Mesothelial cell of epicardium (in vitro differentiated cells): ENCODE measurements around the gene CTSD. TPM values are rescaled to one million over a fixed set of nuclear protein-coding genes. Genes with fewer than 3 reads are reported as not detected.
A peak's percentile ranks its signal among the peaks of the same experiment; 100 is the strongest.

ENCODE experiments used
- DNase-seq, 2 experiments: peaks; one replicate each; pipeline ENCODE4 v3.0.0; 2021; ENCODE audit warnings: low spot score in 2 of 2; ENCODE audit not compliant: unreplicated experiment in 2 of 2
- H3K27ac Mint-ChIP-seq: 2 replicates; pipeline ENCODE4 v1.8.0; 2021; ENCODE audit warnings: mixed read lengths
- H3K27me3 Mint-ChIP-seq: 2 replicates; pipeline ENCODE4 v1.8.0; 2021; ENCODE audit warnings: low read depth, mixed read lengths
- H3K36me3 Mint-ChIP-seq: 2 replicates; pipeline ENCODE4 v1.8.0; 2021; ENCODE audit warnings: mixed read lengths
- H3K4me1 Mint-ChIP-seq: 2 replicates; pipeline ENCODE4 v1.8.0; 2021; ENCODE audit warnings: mixed read lengths
- H3K4me3 Mint-ChIP-seq: 2 replicates; pipeline ENCODE4 v1.8.0; 2021; ENCODE audit warnings: mild to moderate bottlenecking, moderate library complexity, mixed read lengths
- H3K9me3 Mint-ChIP-seq: 2 replicates; pipeline ENCODE4 v1.8.0; 2021; ENCODE audit warnings: mixed read lengths
- total RNA-seq: library from RNA; stranded (reverse); gene quantifications from 3 replicates; pipeline ENCODE4 v1.2.1, GENCODE V29; 2021
- TF ChIP-seq, protein P1 (sequence below): fragments of 200-600 bp; sonication (generic); IDR thresholded peaks from one replicate; pipeline ENCODE4 v1.5.0; 2021; ENCODE audit warnings: antibody characterized with exemption; ENCODE audit not compliant: unreplicated experiment

CTSD gene
- total RNA-seq, 1 donor from 2014 or later = 139 TPM

DNA sequence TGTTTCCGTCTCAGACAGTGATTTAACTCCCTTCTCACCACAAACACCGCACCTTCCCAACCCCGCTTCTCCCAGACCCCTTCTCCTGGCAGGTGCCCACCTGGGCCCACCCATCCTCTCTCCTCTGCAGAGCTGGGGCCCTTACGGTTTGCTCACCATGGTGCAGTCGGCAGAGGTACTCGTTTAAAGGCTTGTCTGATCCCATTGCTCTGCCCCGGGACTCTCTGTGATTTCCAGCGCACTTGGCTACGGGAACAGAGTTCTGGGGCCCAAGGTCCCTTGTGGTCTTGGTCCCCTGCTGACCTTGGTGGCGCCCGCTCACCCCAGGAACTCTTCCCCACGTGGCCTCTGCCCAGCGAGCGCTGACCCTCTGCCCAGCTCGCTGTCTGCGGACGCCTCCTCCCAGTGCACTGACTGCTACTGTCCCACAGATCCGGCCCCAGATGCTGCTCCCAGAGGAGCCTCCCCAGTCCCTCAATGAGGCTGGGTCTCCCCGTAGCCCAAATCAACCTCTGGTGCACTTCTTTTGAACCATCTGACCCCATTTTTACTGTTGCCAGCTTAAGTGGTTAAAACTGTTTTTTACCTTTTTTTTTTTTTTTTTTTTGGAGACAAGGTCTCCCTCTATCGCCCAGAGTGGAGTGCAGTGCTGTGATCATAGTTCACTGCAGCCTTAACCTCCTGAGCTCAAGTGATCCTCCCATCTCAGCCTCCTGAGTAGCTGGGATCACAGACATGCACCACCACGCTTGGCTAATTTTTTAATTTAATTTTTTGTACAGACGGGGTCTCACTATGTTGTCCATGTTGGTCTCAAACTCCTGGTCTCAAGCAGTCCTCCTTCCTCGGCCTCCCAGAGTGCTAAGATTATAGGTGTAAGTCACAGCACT lies 21.3 kb upstream of the CTSD start:
- H3K27ac Mint-ChIP-seq = no peak overlapping the region
- DNase-seq = no peak
- H3K36me3 Mint-ChIP-seq = no peaks in the 10 kb centered on the region
- H3K4me3 Mint-ChIP-seq = no peak overlapping the region
- TF ChIP-seq, protein P1, sequence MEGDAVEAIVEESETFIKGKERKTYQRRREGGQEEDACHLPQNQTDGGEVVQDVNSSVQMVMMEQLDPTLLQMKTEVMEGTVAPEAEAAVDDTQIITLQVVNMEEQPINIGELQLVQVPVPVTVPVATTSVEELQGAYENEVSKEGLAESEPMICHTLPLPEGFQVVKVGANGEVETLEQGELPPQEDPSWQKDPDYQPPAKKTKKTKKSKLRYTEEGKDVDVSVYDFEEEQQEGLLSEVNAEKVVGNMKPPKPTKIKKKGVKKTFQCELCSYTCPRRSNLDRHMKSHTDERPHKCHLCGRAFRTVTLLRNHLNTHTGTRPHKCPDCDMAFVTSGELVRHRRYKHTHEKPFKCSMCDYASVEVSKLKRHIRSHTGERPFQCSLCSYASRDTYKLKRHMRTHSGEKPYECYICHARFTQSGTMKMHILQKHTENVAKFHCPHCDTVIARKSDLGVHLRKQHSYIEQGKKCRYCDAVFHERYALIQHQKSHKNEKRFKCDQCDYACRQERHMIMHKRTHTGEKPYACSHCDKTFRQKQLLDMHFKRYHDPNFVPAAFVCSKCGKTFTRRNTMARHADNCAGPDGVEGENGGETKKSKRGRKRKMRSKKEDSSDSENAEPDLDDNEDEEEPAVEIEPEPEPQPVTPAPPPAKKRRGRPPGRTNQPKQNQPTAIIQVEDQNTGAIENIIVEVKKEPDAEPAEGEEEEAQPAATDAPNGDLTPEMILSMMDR = no peak
- peaks cover 21% of the 10 kb centered on the region for H3K27me3 Mint-ChIP-seq
- no peaks in the 10 kb centered on the region for H3K4me1 Mint-ChIP-seq
- peaks cover 18% of the 10 kb centered on the region for H3K9me3 Mint-ChIP-seq

DNA sequence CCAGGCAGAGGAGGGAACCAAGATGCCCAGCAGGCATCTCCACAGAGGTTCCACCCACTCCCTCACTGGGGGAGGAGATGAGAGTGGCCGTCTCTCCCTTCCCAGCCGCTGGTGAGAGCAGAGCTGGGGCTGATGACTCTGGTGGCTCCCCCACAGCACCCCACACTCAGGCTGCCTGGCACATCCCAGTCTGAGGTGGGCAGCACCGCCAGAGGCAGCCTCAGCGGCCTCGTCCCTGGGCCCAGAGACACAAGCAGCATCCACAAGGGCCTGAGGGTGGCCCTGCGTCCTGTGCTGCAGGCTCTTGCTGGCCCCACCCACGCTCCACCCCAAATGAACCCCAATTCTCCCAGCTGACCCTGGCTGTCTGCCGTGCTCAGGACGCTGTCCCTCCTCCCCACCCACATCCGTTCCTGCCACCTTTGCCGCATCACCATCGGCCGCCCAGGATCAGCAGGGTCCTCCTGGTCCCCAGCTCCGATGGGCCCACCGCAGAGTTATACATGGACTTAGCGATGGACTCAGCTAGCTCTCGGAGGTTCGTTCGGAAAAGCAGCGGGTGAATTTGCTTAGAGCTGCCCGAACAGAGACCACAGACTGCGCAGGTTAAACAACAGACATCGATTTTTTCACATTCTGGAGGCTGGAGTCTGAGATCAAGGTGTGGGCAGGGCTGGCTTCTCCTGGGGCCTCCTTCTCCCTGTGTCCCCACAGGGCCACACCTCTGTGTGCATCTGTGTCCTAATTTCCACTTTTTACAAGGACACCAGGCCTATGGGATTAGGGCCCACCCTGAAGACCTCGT lies 20.2 kb upstream of the CTSD start:
- no peak for DNase-seq
- Mint-ChIP-seq H3K27ac (no peak overlapping the region), H3K4me3 (no peak overlapping the region), H3K27me3 (peaks cover 21% of the 10 kb centered on the region), H3K36me3 (no peaks in the 10 kb centered on the region), H3K9me3 (peaks cover 18% of the 10 kb centered on the region), H3K4me1 (no peaks in the 10 kb centered on the region)
- TF ChIP-seq, protein P1 = no peak

DNA sequence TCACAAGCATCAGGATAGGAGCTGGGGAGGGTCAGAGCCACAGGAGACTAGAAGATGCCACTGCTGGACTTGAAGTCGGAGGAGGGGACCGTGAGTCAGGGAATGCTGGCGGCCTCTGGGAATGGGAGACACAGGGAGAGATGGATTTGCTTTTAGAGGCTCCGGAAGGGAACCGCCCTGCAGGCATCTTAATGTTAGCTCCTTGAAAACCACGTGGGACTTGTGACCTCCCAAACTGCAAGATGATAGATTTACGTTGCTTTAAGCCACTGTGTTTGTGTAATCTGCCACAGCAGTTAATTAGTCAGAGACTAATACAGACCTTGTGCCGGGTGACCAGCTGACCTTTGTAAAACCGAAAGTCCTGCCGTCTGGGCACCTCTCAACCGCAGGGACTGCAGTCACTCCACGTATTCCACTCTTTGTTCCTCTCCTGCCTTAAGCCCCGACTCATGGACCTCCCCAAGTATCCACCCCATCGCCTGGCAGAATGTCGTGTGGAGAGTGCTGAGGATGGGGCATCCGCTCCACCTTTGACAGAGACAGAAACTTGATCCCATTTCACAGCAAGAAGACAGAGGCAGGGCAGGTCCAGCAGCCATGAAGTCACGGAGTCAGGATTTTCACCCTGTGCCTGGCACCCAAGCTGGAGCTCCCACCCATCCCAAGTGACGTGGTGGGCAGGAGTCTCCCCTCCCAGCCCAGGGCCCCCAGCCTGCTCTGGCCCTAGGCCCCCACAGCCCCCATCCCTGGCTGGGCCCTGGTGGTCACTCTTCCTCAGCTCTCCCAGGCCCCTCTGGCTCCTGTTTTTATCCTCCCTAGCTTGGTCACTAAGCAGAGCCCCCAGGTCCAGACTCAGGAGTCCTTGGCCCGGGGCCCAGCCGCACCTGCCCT lies 19.4 kb upstream of the CTSD start:
- Mint-ChIP-seq H3K27me3 (peaks cover 22% of the 10 kb centered on the region), H3K9me3 (peaks cover 15% of the 10 kb centered on the region), H3K36me3 (no peaks in the 10 kb centered on the region), H3K27ac (no peak overlapping the region), H3K4me1 (no peaks in the 10 kb centered on the region), H3K4me3 (no peak overlapping the region)
- TF ChIP-seq, protein P1 = no peak
- DNase-seq = peak in 1 of 2 experiments; percentile 34

DNA sequence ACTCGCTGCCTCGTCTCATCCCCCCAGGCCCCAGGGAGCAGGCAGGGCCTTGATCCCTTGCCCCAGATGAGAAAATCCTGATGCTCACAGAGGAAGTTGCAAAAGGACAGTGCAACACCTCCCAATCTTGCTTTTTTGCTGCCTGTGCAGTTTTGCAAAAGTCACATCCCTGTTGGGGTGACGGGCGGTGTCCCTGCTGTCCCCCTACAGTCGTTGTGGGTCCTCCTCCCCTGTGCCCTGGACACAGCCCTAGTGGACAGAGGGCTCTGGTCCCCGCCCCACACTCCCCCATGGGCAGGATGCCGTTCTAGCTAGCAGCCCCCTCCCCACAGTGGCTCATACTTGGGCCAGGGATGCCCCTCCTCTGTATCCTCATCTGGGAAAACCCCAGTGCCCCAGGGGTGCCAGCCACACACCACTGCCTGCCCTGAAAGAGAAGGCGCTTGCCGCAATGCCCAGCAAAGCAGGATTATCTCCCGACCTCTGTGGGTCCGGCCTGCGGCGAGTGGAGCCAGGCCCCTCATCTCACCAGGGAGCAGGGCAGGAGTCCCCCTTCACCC lies 18.4 kb upstream of the CTSD start:
- peaks cover 22% of the 10 kb centered on the region for H3K27me3 Mint-ChIP-seq
- H3K4me1 Mint-ChIP-seq = no peaks in the 10 kb centered on the region

More for the DNA sequence above, 18.4 kb upstream of the CTSD start:
- Mint-ChIP-seq H3K27ac (no peak overlapping the region), H3K36me3 (no peaks in the 10 kb centered on the region), H3K4me3 (no peak overlapping the region), H3K9me3 (peaks cover 11% of the 10 kb centered on the region)
- peak in 1 of 2 experiments; percentile 34 for DNase-seq
- TF ChIP-seq, protein P1 = no peak
